KMS-11 (cell line): ENCODE measurements around the gene MT1HL1.

Experiments
- H2AFZ ChIP-seq: fragments of 200-600 bp; sonication (generic); 2 replicates; pipeline ENCODE4 v1.6.1; 2016; ENCODE audit warnings: antibody characterized with exemption, mixed run types, low read depth
- H3K27ac ChIP-seq: fragments of 200-600 bp; sonication (generic); 2 replicates; pipeline ENCODE4 v1.6.1; 2016; ENCODE audit warnings: mild to moderate bottlenecking, mixed run types
- H3K27me3 ChIP-seq: fragments of 200-600 bp; sonication (generic); 2 replicates; pipeline ENCODE4 v1.6.1; 2017; ENCODE audit warnings: mild to moderate bottlenecking, low read depth, mixed run types, moderate library complexity; ENCODE audit not compliant: insufficient read depth
- H3K36me3 ChIP-seq: fragments of 200-600 bp; sonication (generic); 2 replicates; pipeline ENCODE4 v1.6.1; 2017; ENCODE audit warnings: mild to moderate bottlenecking, mixed run types; ENCODE audit not compliant: insufficient read depth
- H3K4me1 ChIP-seq: fragments of 200-600 bp; sonication (generic); 2 replicates; pipeline ENCODE4 v1.6.1; 2016; ENCODE audit warnings: mild to moderate bottlenecking, low read depth, mixed run types; ENCODE audit not compliant: poor library complexity, severe bottlenecking
- H3K4me2 ChIP-seq: fragments of 200-600 bp; sonication (generic); 2 replicates; pipeline ENCODE4 v1.7.0; 2016; ENCODE audit warnings: mild to moderate bottlenecking, mixed run types
- H3K4me3 ChIP-seq: fragments of 200-600 bp; sonication (generic); IDR thresholded peaks from 2 replicates; pipeline ENCODE4 v1.6.1; 2017; ENCODE audit warnings: low read depth, low read length, mixed read lengths; ENCODE audit not compliant: insufficient read depth
- H3K79me2 ChIP-seq: fragments of 200-600 bp; sonication (generic); 2 replicates; pipeline ENCODE4 v1.6.1; 2016; ENCODE audit warnings: low read depth, mixed run types; ENCODE audit not compliant: insufficient read depth
- H3K9ac ChIP-seq: fragments of 200-600 bp; sonication (generic); 2 replicates; pipeline ENCODE4 v1.6.1; 2016; ENCODE audit warnings: mild to moderate bottlenecking, mixed run types
- H4K20me1 ChIP-seq: fragments of 200-600 bp; sonication (generic); 2 replicates; pipeline ENCODE4 v1.6.1; 2016; ENCODE audit warnings: mild to moderate bottlenecking, mixed run types; ENCODE audit not compliant: insufficient read depth
- CTCF ChIP-seq: fragments of 200-600 bp; sonication (generic); conservative IDR thresholded peaks from 2 replicates; pipeline ENCODE4 v1.6.1; 2017; ENCODE audit warnings: low read depth, mild to moderate bottlenecking, antibody characterized with exemption, low read length, moderate library complexity, mixed read lengths

MT1HL1 gene

GRCh38 chr1:237041795-237042525 lies 37.7 kb upstream of the MT1HL1 start, which contains the start of gene RYR2:
RYR2 (plus strand) TSS chr1:237042184; CDS start chr1:237042522, 338 bp downstream.
- Histone ChIP-seq H3K4me1 (no peaks in the 10 kb centered on the region), H3K27ac (no peak within 1 kb of the TSS), H3K4me2 (no peak within 1 kb of the TSS), H4K20me1 (no peaks in the 10 kb centered on the region), H3K27me3 (no peaks in the 10 kb centered on the region), H3K9ac (no peak within 1 kb of the TSS), H3K36me3 (no peaks in the 10 kb centered on the region), H2AFZ (no peak within 1 kb of the TSS), H3K4me3 (no peak within 1 kb of the TSS), H3K79me2 (no peaks in the 10 kb centered on the region)
- TF ChIP-seq CTCF: no peak

GRCh38 chr1:237041461-237041794 lies 37.2 kb upstream of the MT1HL1 start:
- H3K4me1 ChIP-seq: no peaks in the 10 kb centered on the region
- H3K4me3 ChIP-seq: no peak overlapping the region
- H3K79me2 ChIP-seq: no peaks in the 10 kb centered on the region
- H4K20me1 ChIP-seq: no peaks in the 10 kb centered on the region
- H3K9ac ChIP-seq: no peak overlapping the region
- H3K27ac ChIP-seq: no peak overlapping the region
- no peak overlapping the region for H2AFZ ChIP-seq
- TF ChIP-seq CTCF: no peak
- no peaks in the 10 kb centered on the region for H3K36me3 ChIP-seq
- no peak overlapping the region for H3K4me2 ChIP-seq
- no peaks in the 10 kb centered on the region for H3K27me3 ChIP-seq

GRCh38 chr1:237040823-237041222 lies 36.6 kb upstream of the MT1HL1 start:
- no peaks in the 10 kb centered on the region for H3K4me1 ChIP-seq
- H4K20me1 ChIP-seq: no peaks in the 10 kb centered on the region
- no peak overlapping the region for H3K4me3 ChIP-seq
- no peak overlapping the region for H3K9ac ChIP-seq
- H3K4me2 ChIP-seq: no peak overlapping the region
- no peaks in the 10 kb centered on the region for H3K79me2 ChIP-seq
- TF ChIP-seq CTCF: no peak
- no peak overlapping the region for H3K27ac ChIP-seq
- H3K27me3 ChIP-seq: no peaks in the 10 kb centered on the region
- H2AFZ ChIP-seq: no peak overlapping the region
- no peaks in the 10 kb centered on the region for H3K36me3 ChIP-seq

- H3K27me3 ChIP-seq: no peaks in the 10 kb centered on the region
- no peak overlapping the region for H3K4me3 ChIP-seq
- no peaks in the 10 kb centered on the region for H3K4me1 ChIP-seq
- no peaks in the 10 kb centered on the region for H4K20me1 ChIP-seq
- H3K9ac ChIP-seq: no peak overlapping the region
- no peaks in the 10 kb centered on the region for H3K79me2 ChIP-seq
- no peak overlapping the region for H3K4me2 ChIP-seq
- TF ChIP-seq CTCF: no peak
- no peaks in the 10 kb centered on the region for H3K36me3 ChIP-seq
- no peak overlapping the region for H3K27ac ChIP-seq
- no peak overlapping the region for H2AFZ ChIP-seq
These were observed 34.0 kb upstream of the MT1HL1 start for GRCh38 chr1:237038211-237038610.
